Left cardiac atrium (tissue), 4 donors: ENCODE data around the gene ISM1. TPM values are rescaled to one million over a fixed set of nuclear protein-coding genes. Genes with fewer than 3 reads are reported as not detected.

ENCODE experiments used
- ATAC-seq, 2 donors: fragments of 200-7000 bp; cut with Tn5 transposase; one replicate each; pipeline ENCODE4 v1.9.1; 2020; ENCODE audit warnings: mild to moderate bottlenecking in 2 of 2, moderate library complexity in 2 of 2
- DNase-seq: peaks from one replicate; pipeline ENCODE4 v3.0.0-alpha.2; 2020
- intact Hi-C, 2 donors: fragments of 100-400 bp; cut with DNase I; formaldehyde crosslinking; loops; one replicate each; pipeline versions ENCODE4 v1.14.1 to v1.15.1; 2022 to 2023
- total RNA-seq, 2 donors: library from RNA; stranded (reverse); fragmentation: NEBNext Ultra II Directional; extraction: Animal tissue kit (Norgen Biotek cat#: 25700); gene quantifications; one replicate each; pipeline ENCODE4 v1.2.1, GENCODE V29; 2021
- donor health status: DM: no; HTN: yes; CAD: no.
- donor health status: DM: no; HTN: yes; CAD: no; lungs with severe emphysema.
- donor health status: DM: yes; HTN: yes; CAD: no.
- donor health status: Dilated cardiomyopathy.

Gene ISM1
- total RNA-seq, 2 donors from 2014 or later = 1.7 to 2.2 TPM

- no peak for DNase-seq
- ATAC-seq = no peak
- intact Hi-C loops = no loop called here
Measured at GRCh38 chr20:13271977-13272975, 51.2 kb downstream of the ISM1 start.

GRCh38 chr20:13274275-13274861 is 53.3 kb downstream of the ISM1 start:
- no peak for DNase-seq
- no peak for ATAC-seq
- intact Hi-C loops = no loop called here

GRCh38 chr20:13276945-13277541 is 56.0 kb downstream of the ISM1 start:
- intact Hi-C loops = no loop called here
- DNase-seq (no peak), ATAC-seq (no peak)

- DNase-seq (no peak), ATAC-seq (no peak)
- intact Hi-C loops = no loop called here
Measured at GRCh38 chr20:13277663-13278295, 56.7 kb downstream of the ISM1 start.

GRCh38 chr20:13278812-13279570 is 57.9 kb downstream of the ISM1 start:
- ATAC-seq (no peak), DNase-seq (no peak)
- intact Hi-C loops = no loop called here

GRCh38 chr20:13280609-13281324 is 59.7 kb downstream of the ISM1 start:
- no peak for DNase-seq
- intact Hi-C loops = no loop called here
- no peak for ATAC-seq

GRCh38 chr20:13283869-13284829 is 63.1 kb downstream of the ISM1 start:
- DNase-seq (no peak), ATAC-seq (no peak)
- intact Hi-C loops = no loop called here

GRCh38 chr20:13284830-13285229 is 63.8 kb downstream of the ISM1 start:
- intact Hi-C loops = no loop called here
- ATAC-seq (no peak), DNase-seq (no peak)

- intact Hi-C loops = no loop called here
- ATAC-seq = no peak
- no peak for DNase-seq
Measured at GRCh38 chr20:13285408-13285807, 64.3 kb downstream of the ISM1 start.

- intact Hi-C loops = no loop called here
- DNase-seq (no peak), ATAC-seq (no peak)
Measured at GRCh38 chr20:13286052-13286451, 65.0 kb downstream of the ISM1 start.

- intact Hi-C loops = no loop called here
- no peak for ATAC-seq
- no peak for DNase-seq
Measured at GRCh38 chr20:13286607-13287006, 65.5 kb downstream of the ISM1 start.

GRCh38 chr20:13288357-13288756 is 67.3 kb downstream of the ISM1 start:
- ATAC-seq = no peak
- no peak for DNase-seq
- intact Hi-C loops = no loop called here

GRCh38 chr20:13289031-13289430 is 68.0 kb downstream of the ISM1 start:
- DNase-seq = no peak
- ATAC-seq = no peak
- intact Hi-C loops = no loop called here

- intact Hi-C loops = no loop called here
- ATAC-seq = no peak
- DNase-seq = no peak
Measured at GRCh38 chr20:13290724-13291123, 69.7 kb downstream of the ISM1 start.

- DNase-seq (no peak), ATAC-seq (no peak)
- intact Hi-C loops = no loop called here
Measured at GRCh38 chr20:13291157-13291556, 70.1 kb downstream of the ISM1 start.

GRCh38 chr20:13292201-13292885 is 71.3 kb downstream of the ISM1 start:
- no peak for DNase-seq
- intact Hi-C loops = no loop called here
- ATAC-seq = no peak

- intact Hi-C loops = no loop called here
- no peak for DNase-seq
- ATAC-seq = no peak
Measured at GRCh38 chr20:13294522-13294921, 73.4 kb downstream of the ISM1 start.
